ENCODE results near the gene PPCDC.

The PPCDC gene

DNA sequence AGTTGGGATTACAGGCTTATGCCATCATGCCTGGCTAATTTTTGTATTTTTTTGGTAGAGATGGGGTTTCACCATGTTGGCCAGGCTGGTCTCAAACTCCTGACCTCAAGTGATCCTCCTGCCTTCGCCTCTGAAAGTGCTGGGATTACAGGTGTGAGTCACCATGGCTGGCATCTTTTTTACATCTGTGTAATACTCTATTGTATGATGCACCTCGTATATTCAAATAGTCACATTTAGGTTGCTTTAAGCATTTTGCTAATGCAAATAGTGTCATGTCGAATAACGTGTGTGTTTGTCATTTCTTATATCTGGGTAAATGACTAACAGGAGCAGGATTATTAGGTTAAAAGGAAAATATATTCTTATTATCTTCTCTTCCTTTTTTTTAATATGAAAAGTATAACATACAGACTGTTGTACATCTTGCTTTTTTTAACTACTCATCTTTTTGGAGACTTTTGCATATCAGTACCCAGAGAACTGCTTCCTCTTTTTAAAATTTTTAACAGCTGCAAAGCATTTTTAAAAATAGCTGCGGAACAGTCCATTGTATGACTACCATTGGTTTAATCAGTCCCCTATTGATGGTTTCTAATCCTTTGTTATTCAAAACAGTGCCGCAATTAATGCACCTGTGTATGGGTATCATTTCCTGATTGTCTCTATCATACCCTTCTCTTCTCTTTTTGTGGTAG, 14.6 kb upstream of the PPCDC start:
- in situ Hi-C loops (cut with HindIII; ENCODE audit: low sequenced_read_pairs), result no loop called here

DNA sequence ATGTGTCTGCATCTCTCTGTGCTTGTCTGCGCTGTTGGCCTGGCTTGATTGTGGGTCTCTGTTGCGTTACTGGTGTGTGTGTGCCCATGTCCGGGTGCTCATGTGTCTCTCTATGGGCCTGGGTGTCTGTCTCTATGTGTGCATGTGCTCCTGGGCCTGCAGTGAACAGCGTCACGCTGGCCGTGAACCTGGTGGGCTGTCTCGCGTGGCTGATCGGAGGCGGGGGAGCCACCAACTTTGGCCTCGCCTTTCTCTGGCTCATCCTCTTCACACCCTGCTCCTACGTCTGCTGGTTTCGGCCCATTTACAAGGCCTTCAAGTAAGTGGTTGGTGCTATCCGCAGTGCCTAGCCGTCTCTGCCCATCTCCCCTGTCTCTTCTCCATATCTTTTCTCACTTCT, 7.0 kb upstream of the PPCDC start:
- in situ Hi-C loops (cut with HindIII; ENCODE audit: low sequenced_read_pairs), result no loop called here

DNA sequence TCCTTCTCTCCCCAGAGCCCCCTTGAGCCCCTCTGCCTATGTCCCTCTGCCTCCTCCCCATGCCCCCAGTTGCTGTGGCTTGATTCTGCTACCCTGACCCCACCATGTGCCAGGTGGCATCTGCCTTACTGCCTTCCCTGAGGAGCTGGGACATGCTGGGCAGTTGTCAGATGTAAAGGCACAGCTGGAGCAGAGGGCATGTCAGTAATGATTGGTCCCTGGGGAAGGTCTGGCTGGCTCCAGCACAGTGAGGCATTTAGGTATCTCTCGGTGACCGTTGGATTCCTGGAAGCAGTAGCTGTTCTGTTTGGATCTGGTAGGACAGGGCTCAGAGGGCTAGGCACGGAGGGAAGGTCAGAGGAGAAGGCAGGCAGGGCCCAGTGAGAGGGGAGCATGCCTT, 3.5 kb upstream of the PPCDC start:
- in situ Hi-C loops (cut with HindIII; ENCODE audit: low sequenced_read_pairs), result no loop called here

DNA sequence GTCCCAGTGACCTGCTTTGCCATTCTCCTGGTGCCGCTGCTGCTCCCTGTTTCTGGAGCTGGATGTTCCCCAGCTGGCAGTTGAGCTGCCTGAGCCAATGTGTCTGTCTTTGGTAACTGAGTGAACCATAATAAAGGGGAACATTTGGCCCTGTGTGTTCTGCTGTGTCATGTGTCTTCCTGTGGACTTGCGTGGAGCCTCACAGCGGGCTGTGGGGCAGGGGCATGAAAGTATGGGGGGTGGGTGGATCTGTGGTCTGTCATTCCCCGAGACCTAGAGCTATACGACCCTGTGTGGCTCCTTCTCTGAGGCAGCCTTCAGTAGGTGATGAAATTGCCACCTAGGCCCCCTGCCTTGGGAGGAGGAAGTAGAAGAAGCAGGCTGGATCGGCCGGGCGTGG, 2.0 kb upstream of the PPCDC start:
- in situ Hi-C loops (cut with HindIII; ENCODE audit: low sequenced_read_pairs), result no loop called here

DNA sequence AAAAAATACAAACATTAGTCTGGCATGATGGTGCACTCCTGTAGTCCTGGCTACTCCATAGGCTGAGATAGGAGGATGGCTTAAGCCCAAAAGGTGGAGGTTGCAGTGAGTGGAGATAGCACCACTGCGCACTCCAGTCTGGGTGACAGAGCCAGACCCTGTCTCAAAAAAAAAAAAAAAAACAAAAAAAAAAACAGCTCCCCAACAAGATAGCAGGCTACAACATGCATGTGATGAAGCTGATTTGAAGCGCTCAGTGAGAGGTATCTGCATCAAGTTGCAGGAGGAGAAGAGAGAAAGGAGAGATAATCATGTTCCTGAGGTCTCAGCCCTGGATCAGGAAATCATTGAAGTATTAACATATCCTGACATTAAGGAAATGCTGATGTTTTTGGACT, 608 bp upstream of the PPCDC start:
- in situ Hi-C loops (cut with HindIII; ENCODE audit: low sequenced_read_pairs), result no loop called here

DNA sequence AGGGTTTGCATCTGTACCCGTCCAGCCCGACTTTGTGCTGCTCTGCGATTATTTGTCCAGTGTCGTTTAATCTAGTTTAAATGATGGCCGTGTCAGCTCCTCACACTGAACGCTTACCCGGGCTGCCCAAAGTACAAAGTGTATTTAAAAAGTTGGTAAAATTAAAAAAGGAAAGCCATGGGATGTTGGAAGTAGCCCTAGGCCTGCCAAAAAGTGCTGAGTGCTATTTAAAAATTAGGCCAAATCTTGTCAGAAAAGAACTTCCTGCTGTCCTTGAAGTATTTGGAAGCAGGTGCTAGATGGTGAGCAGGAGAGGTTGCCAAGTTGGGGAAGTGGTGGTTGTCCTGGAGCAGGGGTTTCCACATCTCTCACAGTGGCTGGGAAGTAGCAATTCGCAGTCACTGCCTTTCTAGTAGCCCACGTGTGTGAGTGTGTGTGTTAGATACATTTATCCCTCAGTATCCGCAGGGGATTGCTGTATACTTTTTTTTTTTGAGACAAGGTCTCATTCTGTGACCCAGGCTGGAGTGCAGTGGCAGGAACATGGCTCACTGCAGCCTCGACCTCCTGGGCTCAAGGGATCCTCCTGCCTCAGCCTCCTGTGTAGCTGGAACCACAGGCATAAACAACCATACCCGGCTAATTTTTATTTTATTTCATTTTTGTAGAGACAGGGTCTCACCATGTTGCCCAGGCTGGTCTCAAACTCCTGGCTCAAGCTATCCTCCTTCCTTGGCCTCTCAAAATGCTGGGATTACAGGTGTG, 664 bp downstream of the PPCDC start:
- in situ Hi-C loops (cut with HindIII; ENCODE audit: low sequenced_read_pairs), result no loop called here

DNA sequence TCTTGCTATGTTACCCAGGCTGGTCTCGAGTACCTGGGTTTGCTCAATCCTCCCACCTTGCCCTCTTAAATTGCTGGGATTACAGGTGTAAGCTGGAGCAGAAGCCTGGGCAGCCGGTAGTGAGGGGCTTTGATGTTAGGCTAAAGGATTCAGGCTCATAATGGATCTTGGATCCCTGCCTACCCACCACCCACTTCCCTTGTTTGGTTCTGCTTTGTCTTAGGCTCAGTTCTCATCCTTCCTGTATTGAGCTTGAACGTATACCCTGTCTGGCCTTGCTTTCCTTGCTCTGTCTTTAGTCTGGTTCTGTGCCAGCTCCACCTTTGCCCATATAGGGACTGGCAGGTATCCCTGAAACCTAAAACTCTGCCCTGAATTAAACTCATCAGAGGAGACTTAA, 1.7 kb downstream of the PPCDC start:
- in situ Hi-C loops (cut with HindIII; ENCODE audit: low sequenced_read_pairs), result no loop called here

DNA sequence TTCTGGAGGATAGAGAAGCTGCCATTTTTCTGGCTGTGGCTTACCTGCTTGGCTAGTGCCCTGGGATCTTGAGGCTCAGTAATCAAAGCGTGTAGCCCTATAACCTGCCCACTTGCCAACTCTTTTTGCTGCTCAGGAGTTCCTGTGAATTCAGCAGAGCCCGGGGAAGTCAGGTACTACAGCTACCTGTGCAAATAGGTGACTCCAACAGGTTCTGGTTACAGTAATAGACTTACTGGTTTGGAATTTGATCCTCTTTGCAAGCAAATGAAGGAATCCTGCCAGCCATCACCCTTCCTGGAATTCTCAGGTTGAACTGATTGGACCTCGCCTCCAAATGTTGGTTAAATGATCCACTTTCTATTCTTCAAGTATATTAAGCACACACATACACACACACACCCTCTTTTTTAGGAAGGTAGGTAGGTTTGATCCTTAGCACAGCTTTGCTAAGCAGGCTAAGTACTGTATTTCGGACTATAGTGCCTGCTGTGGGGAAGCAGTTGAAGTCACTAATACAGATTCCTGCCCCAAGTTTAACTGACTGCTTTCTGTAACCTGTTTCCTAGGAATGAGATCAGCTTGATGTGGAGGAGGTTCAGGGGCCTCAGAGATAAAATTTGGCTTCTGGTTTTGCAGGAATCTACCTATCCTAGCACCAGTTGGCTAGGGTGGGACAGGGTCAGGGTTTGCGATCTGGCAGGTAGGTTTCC, 2.3 kb downstream of the PPCDC start:
- in situ Hi-C loops (cut with HindIII; ENCODE audit: low sequenced_read_pairs), result no loop called here

DNA sequence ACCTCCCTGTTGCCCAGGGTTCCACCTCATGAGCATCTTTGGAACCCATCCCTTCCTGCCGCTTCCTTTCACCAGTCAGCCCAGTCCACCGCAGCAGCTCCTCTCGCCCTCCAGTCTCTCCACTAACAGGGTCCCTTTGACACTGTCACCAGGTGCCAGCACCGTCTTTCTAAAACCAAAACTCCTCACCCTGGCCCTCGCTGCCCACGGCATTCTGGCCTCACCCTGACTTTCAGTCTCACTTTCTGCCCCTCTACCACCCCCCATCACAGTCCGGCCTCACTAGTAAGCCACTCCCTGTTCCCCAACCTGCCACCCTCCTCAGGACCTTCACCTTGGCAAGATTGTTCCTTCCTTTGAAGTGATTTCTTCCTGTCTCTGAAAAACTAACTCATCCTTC, 4.2 kb downstream of the PPCDC start:
- in situ Hi-C loops (cut with HindIII; ENCODE audit: low sequenced_read_pairs), result no loop called here

DNA sequence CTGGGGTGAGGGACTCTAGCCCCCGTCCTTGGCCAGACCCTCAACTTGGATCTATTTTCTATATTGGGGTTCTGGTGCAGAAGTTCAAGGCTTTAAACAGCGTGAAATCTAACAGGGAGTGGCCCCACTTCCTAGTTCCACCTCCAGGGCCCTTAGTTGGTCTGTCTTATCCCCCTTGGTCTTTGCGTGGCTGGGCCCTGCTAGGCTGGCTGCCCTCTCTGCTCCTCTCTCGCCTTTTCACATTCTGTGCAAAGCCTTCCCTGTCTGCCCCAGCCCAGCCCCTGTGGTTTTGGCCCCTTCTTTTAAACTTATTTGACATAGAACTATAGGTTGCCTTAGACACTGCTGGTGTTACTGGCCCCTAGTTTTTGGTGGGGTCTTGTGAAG, 5.6 kb downstream of the PPCDC start:
- in situ Hi-C loops (cut with HindIII; ENCODE audit: low sequenced_read_pairs), result no loop called here

DNA sequence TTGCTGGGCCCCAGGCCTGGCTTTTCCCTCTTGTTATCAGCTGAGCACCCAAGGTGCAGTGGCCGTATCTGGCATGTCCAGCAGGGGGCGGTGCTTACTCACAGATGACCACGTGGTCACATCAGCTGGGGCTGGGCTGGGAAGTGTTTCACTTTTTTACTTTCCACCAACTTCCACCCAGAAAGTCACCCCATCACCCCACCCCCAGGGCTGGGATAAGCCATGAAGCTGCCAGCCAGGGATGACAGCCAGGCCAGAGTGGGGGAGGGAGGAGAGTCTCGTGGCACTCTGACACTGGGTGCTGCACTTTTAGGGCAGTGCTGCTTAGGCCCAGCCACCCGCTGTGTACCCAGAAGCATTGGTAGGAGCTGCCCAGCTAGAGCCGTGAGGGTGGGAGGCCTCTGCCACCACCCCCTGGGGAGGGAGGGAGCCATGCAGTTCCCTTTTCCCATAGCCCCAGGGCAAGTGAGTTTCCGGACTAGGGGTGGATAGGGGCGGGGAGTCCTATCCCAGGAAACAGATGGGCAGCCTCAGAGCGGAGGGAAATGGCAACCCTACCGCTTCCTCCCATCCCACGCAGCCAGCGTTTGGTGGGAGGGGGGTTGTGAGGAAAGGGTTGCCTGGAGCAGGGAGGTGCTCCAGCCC, 6.1 kb downstream of the PPCDC start:
- in situ Hi-C loops (cut with HindIII; ENCODE audit: low sequenced_read_pairs), result no loop called here

DNA sequence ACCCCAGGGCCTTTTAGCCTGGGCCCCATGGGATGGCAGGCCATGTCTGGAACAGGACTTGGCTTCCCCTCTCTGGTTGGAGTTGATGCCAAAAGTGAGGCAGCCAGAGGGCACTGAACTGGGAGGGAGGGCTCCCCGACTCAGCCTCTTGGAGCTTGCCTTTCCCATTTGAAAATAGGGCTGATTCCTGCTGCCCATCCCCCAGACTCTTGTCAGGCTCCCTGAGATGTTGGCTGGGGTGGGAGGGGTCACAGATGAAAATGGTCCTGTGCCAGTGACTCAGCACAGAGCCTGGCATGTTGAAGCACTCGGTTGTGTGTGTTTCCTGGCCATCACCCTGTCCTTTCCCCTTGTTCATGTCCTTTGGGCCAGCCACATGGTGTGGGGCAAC, 6.6 kb downstream of the PPCDC start:
- in situ Hi-C loops (cut with HindIII; ENCODE audit: low sequenced_read_pairs), result no loop called here

DNA sequence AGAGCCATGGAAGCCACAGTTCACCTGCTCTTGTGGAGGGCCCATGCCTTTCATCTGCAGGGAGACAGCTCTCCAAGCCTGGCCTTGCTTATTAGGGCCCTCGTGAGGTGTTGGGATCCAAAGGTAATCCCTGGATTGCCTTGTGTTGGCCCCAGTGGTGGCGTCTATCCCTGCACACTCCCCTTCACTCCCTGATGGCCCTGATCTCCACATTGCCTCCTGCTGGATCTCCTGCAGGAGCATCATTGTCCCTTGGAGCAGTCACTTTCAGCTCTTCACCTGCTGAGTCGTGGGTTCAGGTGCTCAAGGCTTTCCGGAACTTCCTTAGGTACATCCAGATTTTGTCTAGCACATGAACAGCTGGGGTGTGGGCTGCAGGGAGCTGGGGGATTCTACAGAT, 7.0 kb downstream of the PPCDC start:
- in situ Hi-C loops (cut with HindIII; ENCODE audit: low sequenced_read_pairs), result no loop called here

DNA sequence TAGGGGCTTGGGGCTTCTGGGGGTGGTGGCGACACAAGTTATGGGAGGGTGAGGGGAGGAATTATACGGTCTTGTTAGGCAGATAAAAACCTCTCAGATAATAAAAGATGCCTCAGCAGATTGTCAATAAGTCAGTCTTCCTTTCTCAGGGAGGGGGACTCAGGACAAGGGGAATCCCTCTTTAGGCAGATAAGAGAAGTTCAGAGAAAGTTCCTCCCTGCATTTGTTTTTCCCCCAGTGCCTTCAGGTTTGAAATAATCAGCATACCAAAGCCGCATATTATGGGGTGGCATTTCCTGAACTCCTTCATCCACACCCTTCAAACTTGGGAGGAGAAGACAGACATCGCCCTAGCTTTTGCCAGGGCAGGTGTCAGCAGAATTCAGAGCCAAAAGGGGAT, 8.5 kb downstream of the PPCDC start:
- in situ Hi-C loops (cut with HindIII; ENCODE audit: low sequenced_read_pairs), result no loop called here

DNA sequence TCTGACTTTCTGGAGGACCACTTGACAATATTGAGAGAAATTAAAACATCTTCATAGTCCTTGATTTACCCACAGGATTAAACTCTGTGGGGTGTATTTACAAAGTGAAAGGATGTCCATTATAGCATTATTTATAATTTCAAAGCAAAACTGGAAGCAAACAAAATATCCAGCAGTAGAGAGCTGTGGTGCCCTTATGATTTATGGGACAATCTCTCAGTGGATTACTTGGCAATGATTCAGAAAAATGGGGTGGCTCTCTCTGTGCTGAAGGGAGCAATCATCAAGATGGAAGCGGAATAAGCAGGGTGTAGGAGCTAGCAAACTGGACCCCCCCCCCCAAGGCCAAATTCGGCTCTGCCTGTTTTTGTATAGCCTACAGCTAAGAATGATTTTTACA, 9.0 kb downstream of the PPCDC start:
- in situ Hi-C loops (cut with HindIII; ENCODE audit: low sequenced_read_pairs), result no loop called here

DNA sequence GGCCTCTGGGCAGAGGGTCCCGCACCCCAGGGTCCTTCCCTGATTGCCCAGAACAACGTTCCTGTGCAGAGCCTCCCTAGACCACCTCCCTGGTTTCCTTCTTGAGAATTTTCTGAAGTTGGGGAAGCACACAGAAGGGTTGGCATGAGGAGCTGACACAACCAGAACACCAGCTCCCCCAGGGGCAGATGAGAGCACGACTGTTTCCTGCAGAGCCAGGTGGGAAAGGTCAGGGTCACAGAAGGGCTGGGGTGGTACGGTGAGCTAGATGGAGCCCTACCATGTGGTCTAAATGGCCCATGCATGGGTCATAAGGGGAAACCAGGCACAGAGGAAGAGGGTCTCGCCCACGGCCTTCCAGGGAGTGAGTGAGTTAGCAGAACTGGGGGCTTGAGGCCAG, 10.4 kb downstream of the PPCDC start:
- in situ Hi-C loops (cut with HindIII; ENCODE audit: low sequenced_read_pairs), result no loop called here

DNA sequence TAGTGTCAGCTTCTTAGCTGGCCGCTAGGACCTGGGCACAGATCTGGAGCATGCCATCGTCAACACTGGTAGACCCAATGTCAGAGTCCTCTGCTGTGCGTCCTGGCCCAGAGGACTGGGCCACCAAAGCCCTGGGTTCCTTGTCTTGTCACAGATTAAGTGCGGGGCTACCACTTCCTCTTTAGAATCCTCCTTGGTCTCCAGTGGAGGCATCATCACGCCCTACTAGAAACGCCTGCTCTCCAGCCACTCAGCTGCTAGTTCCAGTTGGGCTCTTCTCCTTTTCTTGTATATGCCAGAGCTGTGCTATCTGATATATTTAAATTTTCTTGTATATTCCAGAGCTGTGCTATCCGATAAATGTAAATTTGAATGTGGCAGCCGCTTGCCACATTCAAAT, 11.2 kb downstream of the PPCDC start:
- in situ Hi-C loops (cut with HindIII; ENCODE audit: low sequenced_read_pairs), result no loop called here

DNA sequence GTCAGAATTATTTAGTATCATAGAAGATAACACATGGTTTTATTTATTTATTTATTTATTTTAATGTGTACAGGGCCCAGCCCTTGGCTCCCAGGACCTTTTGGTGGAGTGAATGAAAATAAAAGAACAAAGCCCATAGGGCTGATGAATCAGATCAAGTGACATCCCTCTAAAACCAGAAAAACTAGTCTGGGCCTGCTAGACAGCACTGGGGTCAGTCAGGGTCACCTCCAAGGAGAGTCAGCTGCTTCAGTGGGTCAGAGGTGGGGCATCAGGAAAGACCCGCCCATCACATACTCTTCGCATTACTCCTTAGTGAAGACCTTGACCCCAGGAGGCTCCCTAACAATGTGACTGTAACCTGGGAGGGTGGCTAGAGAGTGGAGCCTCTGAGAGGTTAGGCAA, 12.8 kb downstream of the PPCDC start:
- in situ Hi-C loops (cut with HindIII; ENCODE audit: low sequenced_read_pairs), result no loop called here

DNA sequence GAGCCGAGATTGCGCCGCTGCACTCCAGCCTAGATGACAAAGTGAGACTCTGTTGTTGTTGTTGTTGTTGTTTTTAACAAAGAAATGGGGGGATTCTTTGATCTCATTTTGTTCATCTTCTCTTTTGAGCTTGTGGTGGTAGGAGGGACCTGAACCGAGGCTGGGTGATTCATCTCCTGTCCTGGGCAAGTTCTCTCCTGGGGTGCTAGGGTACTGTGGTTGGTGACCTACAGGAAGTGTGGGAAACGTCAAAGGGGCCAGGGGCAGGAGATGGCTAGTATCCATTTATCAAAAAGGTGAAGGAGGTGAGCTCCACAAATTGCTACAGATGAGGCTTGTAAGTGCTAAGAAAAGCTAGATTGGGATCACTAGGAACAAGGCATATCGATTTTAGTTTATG, 14.3 kb downstream of the PPCDC start:
- in situ Hi-C loops (cut with HindIII; ENCODE audit: low sequenced_read_pairs), result no loop called here

DNA sequence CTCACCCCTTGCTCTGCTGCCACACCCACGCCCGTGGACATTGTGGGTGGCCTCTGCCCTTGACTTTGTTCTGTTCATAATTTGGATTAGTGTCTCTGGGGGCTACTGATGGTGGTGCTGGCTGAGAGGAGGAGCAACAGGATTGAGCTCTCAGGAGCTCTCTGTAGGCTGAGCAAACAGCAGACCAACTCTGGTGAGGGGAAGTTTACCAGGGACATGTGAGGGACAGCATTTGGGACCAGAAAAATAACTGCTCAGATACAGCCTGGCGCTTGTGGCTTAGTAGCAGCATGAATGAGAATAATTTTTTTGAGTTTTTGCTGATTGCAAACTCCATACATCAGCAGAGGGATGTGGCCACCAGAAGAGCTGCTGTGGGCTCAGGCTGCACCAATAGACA, 14.8 kb downstream of the PPCDC start:
- in situ Hi-C loops (cut with HindIII; ENCODE audit: low sequenced_read_pairs), result no loop called here

DNA sequence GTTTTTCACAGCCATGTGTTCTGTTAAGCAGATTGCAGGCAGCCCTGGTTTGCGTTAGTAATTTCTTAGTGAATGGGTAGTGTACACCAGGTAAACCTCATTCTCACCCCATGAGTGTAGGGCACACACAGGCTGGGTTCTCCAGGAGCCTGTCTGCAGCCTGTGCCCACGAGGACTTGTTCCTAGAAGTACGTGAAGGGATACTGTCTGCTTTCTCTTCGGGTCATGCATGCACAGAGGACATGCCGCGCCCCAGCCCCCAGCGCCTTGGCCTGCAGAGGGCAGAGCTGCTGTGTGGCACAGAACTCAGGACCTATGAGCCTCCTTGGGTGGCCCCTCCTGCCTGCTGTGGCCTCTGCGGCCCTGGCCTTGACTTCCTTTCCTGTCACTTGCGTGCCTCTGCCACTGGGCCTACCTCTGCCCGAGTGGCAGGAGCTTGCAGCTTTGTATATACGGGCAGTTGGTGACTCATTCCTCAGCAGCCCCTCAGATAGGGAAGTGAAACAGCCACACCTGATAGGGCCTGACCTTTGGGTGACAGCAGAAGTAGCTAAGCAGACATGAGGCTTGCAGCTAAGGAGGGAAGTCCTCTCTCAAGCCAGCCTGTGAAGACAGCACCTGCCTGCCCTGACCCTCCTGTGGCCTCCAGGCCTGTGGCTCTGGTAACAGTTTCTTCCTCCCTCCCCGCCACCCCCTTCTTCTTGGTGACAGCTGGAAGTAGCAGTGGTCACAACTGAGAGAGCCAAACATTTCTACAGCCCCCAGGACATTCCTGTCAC, 19.5 kb downstream of the PPCDC start:
- in situ Hi-C loops (cut with HindIII; ENCODE audit: low sequenced_read_pairs), result no loop called here
